RPMI7951 (cell line): ENCODE results near the gene MT1M. TPM values are rescaled to one million over a fixed set of nuclear protein-coding genes. Genes with fewer than 3 reads are reported as not detected.
"Not testable (repeated sequence)": the region's sequence is repeated elsewhere in the genome, so short reads cannot be mapped to it uniquely, and the experiment has no call there.

Experiments used
- DNase-seq: peaks from one replicate; pipeline ENCODE4 v3.0.0-alpha.2; 2012; ENCODE audit warnings: low read depth
- total RNA-seq: library from RNA; depleted of rRNA; stranded (reverse); fragments of >200 nt; shearing (Covaris generic); gene quantifications from 2 replicates; pipeline ENCODE4 v1.2.3, GENCODE V29; 2014

MT1M gene
- total RNA-seq, 1 experiment from 2014 or later = 2.3 TPM

DNA sequence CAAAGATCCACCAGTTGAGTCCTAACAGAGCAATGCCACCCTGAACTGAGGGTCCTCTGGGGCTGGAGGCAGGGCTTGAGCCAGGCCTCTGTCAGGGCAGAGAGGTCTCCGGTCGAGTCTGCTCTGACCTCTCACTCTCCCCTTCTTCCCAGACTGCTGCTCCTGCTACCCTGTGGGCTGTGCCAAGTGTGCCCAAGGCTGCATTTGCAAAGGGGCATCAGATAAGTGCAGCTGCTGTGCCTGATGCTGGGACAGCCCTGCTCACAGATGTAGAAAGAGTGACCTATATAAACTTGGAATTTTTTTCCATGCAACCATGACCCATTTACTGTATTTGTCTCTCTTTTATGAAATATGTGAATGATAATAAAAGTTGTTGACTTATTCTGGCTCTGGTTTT lies 16.8 kb downstream of the MT1M start:
- no peak for DNase-seq

DNA sequence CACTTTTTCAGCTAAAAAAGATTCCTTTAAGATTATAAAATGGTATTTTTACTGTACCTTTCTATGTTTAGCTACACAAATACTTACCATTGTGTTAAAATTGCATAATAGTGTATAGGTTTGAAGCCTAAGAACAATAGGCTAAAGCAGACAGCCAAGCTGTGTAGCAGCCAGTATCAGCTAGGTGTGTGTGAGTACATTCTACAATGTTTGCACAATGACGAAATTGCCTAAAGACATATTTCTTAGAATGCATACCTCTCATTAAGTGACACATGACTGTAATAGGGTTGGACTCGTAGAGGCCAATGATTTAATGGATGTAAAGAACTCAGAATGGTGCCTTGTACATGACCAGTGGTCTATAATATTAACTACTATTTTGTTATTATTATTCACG lies 17.4 kb downstream of the MT1M start:
- no peak for DNase-seq

- DNase-seq = no peak
These were observed 19.1 kb downstream of the MT1M start, which contains the start of gene MT1B for GRCh38 chr16:56651586-56651985. Gene MT1B, plus strand, starts transcription at chr16:56651886. Its CDS starts 68 bp downstream, at chr16:56651954.

- no peak for DNase-seq
These were observed 20.1 kb downstream of the MT1M start for GRCh38 chr16:56652600-56652999.

GRCh38 chr16:56653218-56653617 lies 20.8 kb downstream of the MT1M start:
- DNase-seq = no peak

DNA sequence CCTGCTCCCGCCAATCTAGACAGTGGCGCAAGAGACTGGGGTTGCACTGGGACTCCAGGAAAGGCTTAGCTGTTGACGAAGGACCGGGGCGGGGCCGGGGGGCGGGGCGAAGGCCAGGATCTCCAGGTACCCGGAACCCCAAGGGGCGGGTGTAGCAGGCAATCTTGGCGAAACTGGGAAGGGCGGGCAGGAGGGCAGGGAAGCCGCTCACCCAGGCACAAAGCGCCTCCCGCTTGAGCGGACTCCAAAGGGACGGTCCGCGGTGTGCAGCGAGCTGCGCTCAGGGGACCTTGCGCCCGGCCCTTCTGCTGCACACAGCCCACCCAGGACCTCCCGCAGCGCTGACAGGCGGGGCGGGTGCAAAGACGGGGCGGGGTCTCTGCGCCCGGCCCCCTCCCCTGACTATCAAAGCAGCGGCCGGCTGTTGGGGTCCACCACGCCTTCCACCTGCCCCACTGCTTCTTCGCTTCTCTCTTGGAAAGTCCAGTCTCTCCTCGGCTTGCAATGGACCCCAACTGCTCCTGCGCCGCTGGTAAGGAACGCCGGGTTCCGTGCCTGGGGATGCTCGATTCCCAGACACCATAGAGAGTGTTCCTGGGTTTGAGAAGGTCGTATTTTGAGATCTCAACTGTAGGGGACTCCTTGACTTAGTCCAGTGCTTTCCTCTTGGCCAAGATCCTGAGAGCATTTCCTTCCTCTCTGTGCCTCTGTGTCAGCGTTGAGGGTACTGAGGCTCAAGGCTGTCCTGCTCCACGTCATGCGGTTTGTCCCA lies 25.3 kb downstream of the MT1M start, which contains the start of gene MT1F:
MT1F (plus strand) TSS at position 405 of the 772 bp plus-strand sequence; CDS start at position 505, 100 bp downstream.
- peak; percentile 63 for DNase-seq

GRCh38 chr16:56658327-56658875 lies 25.9 kb downstream of the MT1M start:
- no peak for DNase-seq

DNA sequence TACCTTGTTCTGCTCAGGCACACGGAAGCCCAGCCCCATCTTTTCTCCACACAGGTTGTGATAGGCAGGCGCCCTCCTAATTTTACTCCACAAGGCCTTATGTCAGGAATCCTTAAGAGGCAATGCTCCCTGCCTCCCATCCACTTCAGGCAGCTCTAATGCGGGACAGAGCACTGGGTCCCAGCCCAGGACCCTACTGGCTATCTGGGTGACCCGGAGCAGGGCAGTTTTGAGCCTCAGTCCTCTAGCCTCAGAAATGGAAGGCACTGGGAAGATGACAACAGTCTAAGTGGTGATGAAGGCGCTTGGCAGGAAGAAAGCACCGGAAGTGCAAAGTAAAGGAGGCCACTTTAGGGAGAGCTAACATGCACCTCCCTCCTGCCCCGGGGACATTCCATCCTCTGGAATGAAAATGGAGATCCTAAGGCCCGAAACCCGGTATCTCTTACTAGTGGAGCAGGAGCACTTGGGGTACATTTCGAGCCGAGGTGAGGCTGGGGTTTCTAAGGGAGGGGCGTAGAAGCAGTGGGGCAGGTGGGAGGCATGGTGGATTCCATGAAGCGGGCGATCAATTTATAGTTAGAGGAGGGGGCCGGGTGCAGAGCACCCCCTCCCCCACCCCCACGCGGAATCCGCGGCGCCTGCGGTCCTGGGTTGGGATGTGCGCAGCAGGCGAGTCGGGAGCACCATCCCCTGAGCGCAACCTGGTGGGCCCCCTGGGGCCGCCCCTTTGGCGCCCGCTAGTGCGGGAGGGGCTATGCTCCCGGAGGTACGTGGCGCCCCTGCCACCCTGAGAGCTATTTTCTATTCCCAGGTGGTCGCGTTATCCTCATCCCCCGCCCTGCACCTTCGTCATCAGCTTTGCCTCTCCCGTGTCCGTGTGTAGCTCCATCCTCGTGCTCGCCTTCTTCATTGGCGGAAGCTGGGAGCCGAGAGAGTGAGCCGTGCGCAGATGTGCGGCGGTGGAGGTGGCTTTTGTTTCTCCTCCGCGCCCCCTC lies 30.2 kb downstream of the MT1M start:
- no peak for DNase-seq

DNA sequence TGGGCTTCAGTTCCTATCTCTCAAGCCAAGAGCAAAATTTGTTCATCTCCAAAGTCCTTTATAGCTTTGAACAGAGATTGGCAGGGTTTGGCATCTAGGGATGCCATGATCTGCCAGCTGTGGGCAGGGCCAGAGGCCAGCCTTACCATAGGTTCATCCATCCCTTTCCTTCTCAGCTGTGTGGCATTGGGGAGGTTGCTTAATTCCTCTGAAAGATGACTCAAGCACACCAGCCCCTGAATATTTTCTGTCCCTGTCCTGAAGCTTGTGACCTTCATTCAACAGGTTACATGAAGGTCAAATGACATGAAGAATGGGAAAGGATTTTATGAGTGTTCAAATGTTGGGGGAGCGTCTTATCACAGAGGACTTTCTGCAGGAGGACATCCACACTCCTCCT lies 32.0 kb downstream of the MT1M start:
- no peak for DNase-seq

GRCh38 chr16:56665286-56666261 lies 33.1 kb downstream of the MT1M start:
- DNase-seq = not testable (repeated sequence)

GRCh38 chr16:56667581-56668571 lies 35.4 kb downstream of the MT1M start, which contains the start of gene MT1G:
Gene MT1G, minus strand, starts transcription at chr16:56668065. Its CDS starts 72 bp downstream, at chr16:56667993.
- DNase-seq = peak; percentile 52

- no peak for DNase-seq
These were observed 36.8 kb downstream of the MT1M start, which contains the start of gene MT1H for GRCh38 chr16:56669005-56669839. Gene MT1H, plus strand, starts transcription at chr16:56669814. Its CDS starts 71 bp downstream, at chr16:56669885.

DNA sequence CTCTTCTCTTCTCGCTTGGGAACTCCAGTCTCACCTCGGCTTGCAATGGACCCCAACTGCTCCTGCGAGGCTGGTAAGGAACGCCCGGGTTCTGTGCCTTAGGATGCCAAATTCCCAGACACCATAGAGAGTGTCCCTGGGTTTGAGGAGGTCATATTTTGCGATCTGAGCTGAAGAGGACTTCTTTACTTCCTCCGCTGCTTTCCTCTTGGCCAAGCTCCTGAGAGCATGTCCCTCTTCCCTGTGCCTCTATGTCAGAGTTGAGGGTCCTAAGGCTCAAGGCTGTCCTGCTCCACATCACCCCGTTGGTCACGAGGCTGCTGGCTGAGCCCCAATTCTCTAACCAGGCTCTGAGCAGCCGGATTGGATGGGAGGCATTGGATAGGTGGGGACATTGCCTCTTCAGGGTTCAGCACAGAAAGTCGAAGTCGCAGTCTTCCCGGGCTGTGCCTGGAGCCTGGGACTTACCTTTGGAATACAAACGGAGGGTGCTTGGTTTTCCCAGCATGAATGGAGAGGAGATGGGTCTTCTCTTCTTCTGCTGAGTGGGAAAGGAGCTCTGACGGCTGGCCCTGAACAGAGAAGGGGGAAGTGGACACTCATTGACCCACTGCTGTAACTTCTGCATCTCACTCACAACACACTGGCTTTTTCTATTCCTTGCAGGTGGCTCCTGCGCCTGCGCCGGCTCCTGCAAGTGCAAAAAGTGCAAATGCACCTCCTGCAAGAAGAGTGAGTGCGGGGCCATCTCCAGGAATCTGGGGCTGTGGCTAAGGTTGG lies 37.6 kb downstream of the MT1M start:
- no peak for DNase-seq

DNA sequence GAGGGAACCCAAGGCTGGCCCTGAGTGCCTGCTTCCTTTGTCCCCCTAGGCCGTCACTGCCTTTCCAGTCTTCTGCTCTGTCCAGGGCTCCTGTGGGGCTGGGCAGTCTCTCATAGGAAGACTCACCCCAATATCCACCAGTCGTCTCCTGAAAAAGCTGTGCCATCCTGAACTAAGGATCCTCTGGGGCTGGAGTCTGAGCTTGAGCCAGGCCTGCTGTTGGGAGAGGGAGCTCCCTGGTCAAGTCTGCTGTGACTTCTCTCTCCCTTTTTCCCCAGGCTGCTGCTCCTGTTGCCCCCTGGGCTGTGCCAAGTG lies 38.1 kb downstream of the MT1M start:
- DNase-seq = no peak

- DNase-seq = not testable (repeated sequence)
These were observed 39.2 kb downstream of the MT1M start for GRCh38 chr16:56671691-56672090.

DNA sequence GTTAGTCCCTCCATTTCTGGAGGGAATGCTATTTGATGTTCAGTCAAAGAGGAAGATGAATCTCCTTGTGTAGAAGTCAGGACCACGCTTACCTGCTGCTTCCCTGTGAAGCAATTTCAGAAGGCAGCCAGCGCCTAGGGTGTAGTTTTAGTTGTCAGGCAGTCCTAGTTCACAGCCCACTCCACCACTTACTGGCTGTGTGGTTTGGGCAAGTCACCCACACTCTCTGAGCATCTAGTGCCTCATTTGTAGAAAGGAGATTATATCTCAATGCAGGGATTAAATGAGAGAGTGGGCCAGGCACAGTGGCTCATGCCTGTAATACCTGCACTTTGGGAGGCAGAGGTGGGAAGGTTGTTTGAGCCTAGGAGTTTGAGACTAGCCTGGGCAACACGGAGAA lies 39.7 kb downstream of the MT1M start:
- DNase-seq = not testable (repeated sequence)

DNA sequence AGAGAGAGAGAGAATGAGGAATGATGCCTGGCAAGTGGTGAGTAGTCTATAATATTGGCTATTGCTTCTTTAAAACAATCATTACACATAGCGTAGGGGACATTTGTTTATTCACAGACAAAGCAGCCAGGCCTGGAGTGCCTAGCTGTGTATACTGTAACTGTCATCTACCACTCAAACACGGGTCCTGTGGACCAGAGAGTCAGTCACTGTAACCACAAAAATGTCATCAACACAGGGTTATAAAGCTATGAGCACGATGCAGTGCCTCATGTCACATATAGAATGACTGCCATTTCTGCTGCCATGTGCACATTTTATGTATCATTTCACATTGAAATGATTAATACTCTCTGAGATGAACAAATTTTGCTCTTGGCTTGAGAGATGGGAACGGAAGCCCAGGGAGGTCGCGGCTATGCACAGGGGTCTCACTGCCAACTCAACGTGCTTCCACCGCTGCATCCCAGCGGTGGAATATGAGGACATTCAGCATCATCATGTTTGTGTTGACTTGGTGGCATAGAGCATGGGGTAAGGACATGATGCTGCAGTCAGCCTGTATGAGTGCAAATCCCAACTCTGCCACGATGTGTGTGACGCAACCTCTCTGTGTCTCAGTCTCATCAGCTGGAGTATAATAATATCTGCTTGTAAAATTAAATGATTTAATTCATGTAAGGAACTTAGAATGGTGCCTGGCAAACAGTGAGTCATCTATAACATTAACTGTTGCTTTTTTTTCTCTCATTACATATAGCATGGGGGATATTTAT lies 40.5 kb downstream of the MT1M start:
- DNase-seq = no peak
